ENCODE measurements around the gene HOXD1. TPM values are rescaled to one million over a fixed set of nuclear protein-coding genes. Genes with fewer than 3 reads are reported as not detected.

The HOXD1 gene
- total RNA-seq, 1 experiment from 2014 or later, result not detected

DNA sequence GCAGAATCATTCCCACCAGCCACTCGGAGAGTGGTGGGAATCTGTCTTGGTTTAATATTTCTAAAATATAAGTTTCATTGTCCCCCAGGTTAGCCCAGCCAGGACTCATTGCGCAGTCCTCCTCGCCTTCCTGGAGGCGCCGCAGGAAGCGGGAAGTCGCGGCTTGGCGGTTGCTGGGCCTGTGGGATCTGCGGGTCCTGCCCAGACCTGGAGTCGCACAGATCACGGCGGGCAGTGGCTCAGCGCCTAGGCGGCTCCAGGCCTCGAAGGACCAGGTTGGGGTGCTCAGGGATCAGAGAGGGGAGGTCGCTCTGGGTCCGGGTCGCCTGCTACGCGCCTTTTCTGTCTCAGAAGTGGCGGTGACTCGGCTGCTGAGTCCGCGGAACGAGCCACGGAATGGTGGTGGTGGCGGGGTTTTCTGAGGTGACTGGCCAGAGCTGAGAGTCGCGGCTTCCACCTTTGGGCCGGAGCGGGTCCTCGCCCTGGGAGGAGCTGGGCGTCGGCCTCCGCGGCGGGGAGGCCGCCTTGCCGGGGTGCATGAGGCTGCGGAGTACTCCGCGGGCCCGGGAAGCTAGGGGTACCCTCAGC lies 28.7 kb upstream of the HOXD1 start:
- H3K36me3 Mint-ChIP-seq (ENCODE audit: insufficient read depth, unreplicated experiment), result no peaks in the 10 kb centered on the region
- H3K4me3 Mint-ChIP-seq (ENCODE audit: low read depth, unreplicated experiment), result no peak overlapping the region
- TF ChIP-seq CTCF (IDR thresholded peaks at IDR 0.05; ENCODE audit: unreplicated experiment), result no peak
- H3K27me3 Mint-ChIP-seq (ENCODE audit: unreplicated experiment), result peaks cover 18% of the 10 kb centered on the region
- CTCF ChIA-PET, result no interaction called here
- DNase-seq, result no peak
- H3K9me3 Mint-ChIP-seq (ENCODE audit: low read depth, unreplicated experiment), result peaks cover 2% of the 10 kb centered on the region
- intact Hi-C loops (cut with micrococcal nuclease; ENCODE audit: unreplicated experiment), result no loop called here
- no peak overlapping the region for H3K27ac Mint-ChIP-seq (ENCODE audit: unreplicated experiment)
- H3K4me1 Mint-ChIP-seq (ENCODE audit: low read depth, unreplicated experiment), result no peaks in the 10 kb centered on the region
- BruUV-seq (replicated peaks), result no TSS peak

- CTCF ChIA-PET, result no interaction called here
- H3K27me3 Mint-ChIP-seq (ENCODE audit: unreplicated experiment), result peaks cover 12% of the 10 kb centered on the region
Measured at GRCh38 chr2:176160251-176160985, 28.1 kb upstream of the HOXD1 start.

DNA sequence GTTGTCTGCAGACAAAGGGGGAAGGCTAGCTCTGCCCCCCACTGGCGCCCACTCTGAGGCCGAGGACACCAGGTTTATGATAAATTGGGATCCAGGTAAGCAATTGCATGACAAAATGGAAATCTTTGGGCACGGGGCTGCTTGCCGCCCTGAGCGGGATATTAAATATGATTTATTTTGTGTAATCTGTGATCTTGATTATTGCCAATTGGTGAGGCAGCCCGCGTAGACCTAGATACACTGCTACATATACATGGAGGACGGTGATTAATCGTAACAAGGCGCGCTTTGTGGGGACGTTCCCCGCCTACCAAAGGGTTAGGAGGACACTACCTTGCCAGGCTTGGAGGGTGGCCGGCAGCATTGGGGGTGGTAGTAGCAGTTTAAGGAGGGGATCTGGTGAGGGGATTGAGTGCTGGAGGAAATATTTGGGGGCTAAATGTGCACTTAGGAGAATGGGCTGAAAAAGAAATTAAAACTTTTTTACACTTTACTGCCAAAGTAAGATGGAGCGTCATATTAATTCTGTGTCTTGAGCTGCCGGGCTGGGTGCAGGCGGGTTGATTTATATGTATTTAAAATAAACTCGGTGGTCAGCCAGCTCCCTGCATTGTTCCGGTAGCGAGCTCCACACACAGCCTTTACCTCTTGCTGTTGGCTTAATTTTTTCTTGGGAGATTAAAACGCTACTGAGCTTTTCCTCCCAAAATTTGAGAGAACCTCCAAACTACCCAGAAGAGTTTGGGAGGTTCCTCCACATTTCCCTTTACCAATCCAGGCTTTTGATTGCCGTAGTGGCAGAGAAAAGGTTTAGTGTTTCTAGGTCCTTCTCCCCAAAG lies 27.3 kb upstream of the HOXD1 start:
- Mint-ChIP-seq H3K36me3 (ENCODE audit: insufficient read depth, unreplicated experiment) (no peaks in the 10 kb centered on the region), H3K4me1 (ENCODE audit: low read depth, unreplicated experiment) (no peaks in the 10 kb centered on the region), H3K9me3 (ENCODE audit: low read depth, unreplicated experiment) (peaks cover 2% of the 10 kb centered on the region), H3K27me3 (ENCODE audit: unreplicated experiment) (peaks cover 12% of the 10 kb centered on the region), H3K4me3 (ENCODE audit: low read depth, unreplicated experiment) (no peak overlapping the region), H3K27ac (ENCODE audit: unreplicated experiment) (no peak overlapping the region)
- no peak for DNase-seq
- no TSS peak for BruUV-seq (replicated peaks)
- TF ChIP-seq CTCF (IDR thresholded peaks at IDR 0.05; ENCODE audit: unreplicated experiment), result no peak
- CTCF ChIA-PET, result interaction anchor here (1.4 kb wide), 1 partner anchor 20 kb away, joined by 4 read pairs; no protein-coding TSS in a partner anchor
- intact Hi-C loops (cut with micrococcal nuclease; ENCODE audit: unreplicated experiment), result no loop called here

More at GRCh38 chr2:176160251-176160985, 28.1 kb upstream of the HOXD1 start:
- Mint-ChIP-seq H3K9me3 (ENCODE audit: low read depth, unreplicated experiment) (peaks cover 2% of the 10 kb centered on the region), H3K4me1 (ENCODE audit: low read depth, unreplicated experiment) (no peaks in the 10 kb centered on the region), H3K27ac (ENCODE audit: unreplicated experiment) (no peak overlapping the region), H3K36me3 (ENCODE audit: insufficient read depth, unreplicated experiment) (no peaks in the 10 kb centered on the region), H3K4me3 (ENCODE audit: low read depth, unreplicated experiment) (no peak overlapping the region)
- intact Hi-C loops (cut with micrococcal nuclease; ENCODE audit: unreplicated experiment), result no loop called here
- no TSS peak for BruUV-seq (replicated peaks)
- no peak for DNase-seq
- TF ChIP-seq CTCF (IDR thresholded peaks at IDR 0.05; ENCODE audit: unreplicated experiment), result no peak

- peaks cover 2% of the 10 kb centered on the region for H3K9me3 Mint-ChIP-seq (ENCODE audit: low read depth, unreplicated experiment)
- no peaks in the 10 kb centered on the region for H3K36me3 Mint-ChIP-seq (ENCODE audit: insufficient read depth, unreplicated experiment)
- H3K27ac Mint-ChIP-seq (ENCODE audit: unreplicated experiment), result no peak overlapping the region
- no TSS peak for BruUV-seq (replicated peaks)
- H3K4me1 Mint-ChIP-seq (ENCODE audit: low read depth, unreplicated experiment), result no peaks in the 10 kb centered on the region
- intact Hi-C loops (cut with micrococcal nuclease; ENCODE audit: unreplicated experiment), result no loop called here
- no peak overlapping the region for H3K4me3 Mint-ChIP-seq (ENCODE audit: low read depth, unreplicated experiment)
- no peak for TF ChIP-seq CTCF (IDR thresholded peaks at IDR 0.05; ENCODE audit: unreplicated experiment)
- H3K27me3 Mint-ChIP-seq (ENCODE audit: unreplicated experiment), result peaks cover 12% of the 10 kb centered on the region
- DNase-seq, result no peak
- CTCF ChIA-PET, result interaction anchor here (1.4 kb wide), 1 partner anchor 21 kb away, joined by 4 read pairs; no protein-coding TSS in a partner anchor
Measured at GRCh38 chr2:176161825-176162626, 26.4 kb upstream of the HOXD1 start.
